Keratinocyte (primary cell): ENCODE measurements around the gene IQSEC3. TPM values are rescaled to one million over a fixed set of nuclear protein-coding genes. Genes with fewer than 3 reads are reported as not detected.
"Not testable (repeated sequence)": the region's sequence is repeated elsewhere in the genome, so short reads cannot be mapped to it uniquely, and the experiment has no call there.

ENCODE experiments used
- DNase-seq: peaks from one replicate; pipeline ENCODE4 v3.0.0-alpha.2; 2011; ENCODE audit warnings: low read depth, missing footprints, low spot score
- FAIRE-seq: peaks from 2 replicates; lab custom pipeline; 2011; peaks lifted over from hg19 to GRCh38; lab: Jason Lieb, UNC
- H2AFZ ChIP-seq: 2 replicates; pipeline ENCODE4 v1.6.0; 2012; ENCODE audit warnings: low read length, control low read depth, inconsistent platforms; ENCODE audit not compliant: control insufficient read depth
- H3K27ac ChIP-seq: 2 replicates; pipeline ENCODE4 v1.5.1; 2011; ENCODE audit warnings: low read length; ENCODE audit not compliant: control insufficient read depth, insufficient read depth
- H3K27me3 ChIP-seq: 3 replicates; pipeline ENCODE4 v1.6.0; 2011; ENCODE audit warnings: low read length; ENCODE audit not compliant: control insufficient read depth, insufficient read depth; ENCODE audit errors: extremely low read depth
- H3K36me3 ChIP-seq, 2 experiments: 2 replicates in 1 of 2; 3 replicates in 1 of 2; pipeline ENCODE4 v1.5.1; 2011; ENCODE audit warnings: low read length in 2 of 2, mild to moderate bottlenecking in 1 of 2; ENCODE audit not compliant: control insufficient read depth in 2 of 2, insufficient read depth in 2 of 2; ENCODE audit errors: extremely low read depth in 1 of 2
- H3K4me1 ChIP-seq: 3 replicates; pipeline ENCODE4 v1.5.1; 2011; ENCODE audit warnings: low read length; ENCODE audit not compliant: control insufficient read depth, insufficient read depth; ENCODE audit errors: extremely low read depth
- H3K4me2 ChIP-seq: 3 replicates; pipeline ENCODE4 v1.6.0; 2011; ENCODE audit warnings: low read depth, low read length; ENCODE audit not compliant: control insufficient read depth, insufficient read depth; ENCODE audit errors: extremely low read depth
- H3K4me3 ChIP-seq, 3 experiments: fragments of 200-600 bp in 1 of 3; sonication (generic) in 1 of 3; 2 replicates in 2 of 3; 3 replicates in 1 of 3; pipeline ENCODE4 v1.5.1; 2011 to 2016; ENCODE audit warnings: low read length in 3 of 3, mild to moderate bottlenecking in 3 of 3, control low read depth in 2 of 3, inconsistent platforms in 1 of 3, low read depth in 1 of 3, mixed read lengths in 1 of 3, mixed run types in 1 of 3, moderate library complexity in 1 of 3; ENCODE audit not compliant: control insufficient read depth in 2 of 3, insufficient read depth in 2 of 3; ENCODE audit errors: extremely low read depth in 1 of 3
- H3K79me2 ChIP-seq: 2 replicates; pipeline ENCODE4 v1.6.0; 2012; ENCODE audit warnings: low read length; ENCODE audit not compliant: control insufficient read depth, insufficient read depth
- H3K9ac ChIP-seq: 3 replicates; pipeline ENCODE4 v1.6.0; 2011; ENCODE audit warnings: low read length; ENCODE audit not compliant: control insufficient read depth, insufficient read depth; ENCODE audit errors: extremely low read depth
- H3K9me1 ChIP-seq: 3 replicates; pipeline ENCODE4 v1.6.0; 2011; ENCODE audit warnings: low read length; ENCODE audit not compliant: control insufficient read depth, insufficient read depth; ENCODE audit errors: extremely low read depth
- H3K9me3 ChIP-seq: 2 replicates; pipeline ENCODE4 v1.5.1; 2012; ENCODE audit warnings: low read depth, low read length; ENCODE audit not compliant: control insufficient read depth
- H4K20me1 ChIP-seq: 3 replicates; pipeline ENCODE4 v1.6.0; 2011; ENCODE audit warnings: low read length; ENCODE audit not compliant: control insufficient read depth, insufficient read depth; ENCODE audit errors: extremely low read depth
- CTCF ChIP-seq, 3 experiments: IDR thresholded peaks in 1 of 3; conservative IDR thresholded peaks in 1 of 3; optimal IDR thresholded peaks in 1 of 3; 2 replicates in 2 of 3; 3 replicates in 1 of 3; pipeline versions ENCODE3 to v1.5.1; 2011; ENCODE audit warnings: low read length in 3 of 3, mild to moderate bottlenecking in 3 of 3, moderate library complexity in 2 of 3, control low read depth in 1 of 3, inconsistent platforms in 1 of 3; ENCODE audit not compliant: insufficient read depth in 2 of 3; ENCODE audit errors: extremely low read depth in 1 of 3
- EZH2 ChIP-seq: IDR thresholded peaks from one replicate; pipeline ENCODE4 v1.6.1; 2012; ENCODE audit warnings: inconsistent platforms, mild to moderate bottlenecking, low read length, moderate library complexity
- dilution Hi-C: fragments of 300-500 bp; cut with MboI; formaldehyde crosslinking; loops from one replicate; pipeline ENCODE4 v1.7.0; 2020; ENCODE audit warnings: low sequenced_read_pairs; ENCODE audit not compliant: extremely low pct_ligation_motif_present
- polyA plus RNA-seq, 5 experiments: library from polyadenylated mRNA; depleted of rRNA in 3 of 5; stranded (reverse) in 3 of 5; stranded (forward) in 1 of 5; unstranded in 1 of 5; fragments of >200 nt; gene quantifications; 1 replicate in 1 of 5; 2 replicates in 3 of 5; 3 replicates in 1 of 5; pipeline versions ENCODE4 v1.2.1 to v1.2.3, GENCODE V29; 2011 to 2012; ENCODE audit warnings: missing spikeins in 2 of 5, low read depth in 1 of 5, low replicate concordance in 1 of 5

IQSEC3 gene
- polyA plus RNA-seq, 1 donor (not counting 4 experiments of a cell fraction or from before 2014, with no cell fraction given), result not detected

GRCh38 chr12:131732-132495 lies 65.3 kb downstream of the IQSEC3 start:
- H4K20me1 ChIP-seq, result no peaks in the 10 kb centered on the region
- H3K4me3 ChIP-seq, result no peak overlapping the region
- H3K36me3 ChIP-seq, result no peaks in the 10 kb centered on the region
- no peaks in the 10 kb centered on the region for H3K79me2 ChIP-seq
- no peaks in the 10 kb centered on the region for H3K9me3 ChIP-seq
- H3K9ac ChIP-seq, result no peak overlapping the region
- H3K9me1 ChIP-seq, result no peaks in the 10 kb centered on the region
- FAIRE-seq, result peak; percentile 39
- no peak overlapping the region for H3K27ac ChIP-seq
- no peaks in the 10 kb centered on the region for H3K4me1 ChIP-seq
- no peak for DNase-seq
- peaks cover 6% of the 10 kb centered on the region for H3K27me3 ChIP-seq
- H2AFZ ChIP-seq, result no peak overlapping the region
- no peak for TF ChIP-seq EZH2
- TF ChIP-seq CTCF (optimal IDR thresholded peaks at IDR 0.05 in 1 of 3, IDR thresholded peaks at IDR 0.05 in 1 of 3, conservative IDR thresholded peaks at IDR 0.05 in 1 of 3; ENCODE audit: extremely low read depth in 1 of 3, insufficient read depth in 2 of 3, low read length in 3 of 3), result no peak
- dilution Hi-C loops, result no loop called here
- H3K4me2 ChIP-seq, result no peak overlapping the region

GRCh38 chr12:133616-134232 lies 67.2 kb downstream of the IQSEC3 start:
- H3K4me2 ChIP-seq, H3K4me1 ChIP-seq, FAIRE-seq, H3K4me3 ChIP-seq, H2AFZ ChIP-seq, H3K27ac ChIP-seq, H3K9me1 ChIP-seq, DNase-seq, H3K9ac ChIP-seq, H3K9me3 ChIP-seq, H3K36me3 ChIP-seq, H4K20me1 ChIP-seq, H3K79me2 ChIP-seq, dilution Hi-C loops: not testable (repeated sequence)
- peaks cover 13% of the 10 kb centered on the region for H3K27me3 ChIP-seq
